GM18507 (cell line): Measurements from ENCODE around the gene NINL.

Source experiments
- DNase-seq: peaks from one replicate; pipeline ENCODE4 v3.0.0; 2011; ENCODE audit warnings: low read depth; ENCODE audit not compliant: insufficient read length; ENCODE audit errors: extremely low spot score
- FAIRE-seq: peaks from 2 replicates; lab custom pipeline; 2011; peaks lifted over from hg19 to GRCh38; lab: Jason Lieb, UNC

The NINL gene

GRCh38 chr20:25493137-25493536, 92.2 kb downstream of the NINL start:
- no peak for FAIRE-seq
- DNase-seq = no peak

GRCh38 chr20:25491446-25492038, 93.8 kb downstream of the NINL start:
- no peak for FAIRE-seq
- DNase-seq = no peak

- DNase-seq (no peak), FAIRE-seq (no peak)
Observed at GRCh38 chr20:25490656-25491445, 94.5 kb downstream of the NINL start.

- no peak for DNase-seq
- FAIRE-seq = no peak
Observed at GRCh38 chr20:25489221-25489871, 96.0 kb downstream of the NINL start.

GRCh38 chr20:25487975-25488374, 97.4 kb downstream of the NINL start:
- DNase-seq = no peak
- no peak for FAIRE-seq

- DNase-seq = no peak
- FAIRE-seq = peak; percentile 5
Observed at GRCh38 chr20:25487306-25487705, 98.0 kb downstream of the NINL start.

GRCh38 chr20:25486377-25486776, 99.0 kb downstream of the NINL start:
- peak; percentile 38 for FAIRE-seq
- DNase-seq = no peak

- no peak for FAIRE-seq
- no peak for DNase-seq
Observed at GRCh38 chr20:25485872-25486271, 99.5 kb downstream of the NINL start.

- FAIRE-seq = peak; percentile 49
- DNase-seq = no peak
Observed at GRCh38 chr20:25484911-25485511, 100.3 kb downstream of the NINL start.

- FAIRE-seq (no peak), DNase-seq (no peak)
Observed at GRCh38 chr20:25484224-25484846, 101.0 kb downstream of the NINL start.

GRCh38 chr20:25483431-25484132, 101.7 kb downstream of the NINL start:
- FAIRE-seq (no peak), DNase-seq (no peak)

GRCh38 chr20:25481918-25482253, 103.4 kb downstream of the NINL start:
- DNase-seq = no peak
- no peak for FAIRE-seq

- FAIRE-seq (no peak), DNase-seq (no peak)
Observed at GRCh38 chr20:25481235-25481917, 104.0 kb downstream of the NINL start.

GRCh38 chr20:25480797-25481196, 104.5 kb downstream of the NINL start:
- no peak for FAIRE-seq

GRCh38 chr20:25480156-25480555, 105.2 kb downstream of the NINL start:
- FAIRE-seq (no peak), DNase-seq (no peak)

More at GRCh38 chr20:25480797-25481196, 104.5 kb downstream of the NINL start:
- no peak for DNase-seq

- FAIRE-seq = no peak
- no peak for DNase-seq
Observed at GRCh38 chr20:25479638-25480037, 105.7 kb downstream of the NINL start.

GRCh38 chr20:25478889-25479568, 106.3 kb downstream of the NINL start:
- DNase-seq (no peak), FAIRE-seq (no peak)
